HG03442 (cell line): Measurements from ENCODE around the gene PRELP.

ENCODE experiments used
- ATAC-seq: cut with Tn5 transposase; IDR thresholded peaks from one replicate; pipeline ENCODE4 v1.9.1; 2021; ENCODE audit warnings: mild to moderate bottlenecking, moderate library complexity; ENCODE audit not compliant: unreplicated experiment

PRELP gene

DNA sequence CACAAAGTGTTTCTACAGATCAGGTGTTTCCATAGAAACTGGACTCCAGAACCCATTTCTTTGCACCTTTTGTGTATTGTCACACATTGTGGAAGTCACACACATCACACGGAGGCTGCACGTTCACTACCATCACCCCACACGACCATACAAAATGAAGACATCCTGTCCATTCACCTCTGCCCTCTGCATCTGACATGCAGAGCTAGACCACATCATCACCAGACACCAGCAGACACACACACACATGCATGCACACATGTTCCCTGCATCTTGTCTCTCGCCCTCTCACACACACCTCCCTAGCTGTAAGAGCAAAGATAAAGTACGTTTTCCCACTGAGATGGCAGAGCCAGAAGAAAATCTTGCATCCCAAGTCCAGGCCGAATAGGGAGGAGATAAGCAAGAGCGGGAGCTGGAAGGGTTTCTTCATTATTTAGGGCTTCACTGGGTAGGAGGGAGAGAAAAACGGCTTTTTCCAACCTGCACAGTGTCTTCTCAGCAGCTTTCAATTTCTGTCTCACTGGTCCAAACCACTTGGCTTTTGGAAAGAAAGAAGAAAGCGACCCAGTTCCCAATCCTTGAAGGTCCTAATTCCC lies 709 bp downstream of the PRELP start:
- ATAC-seq = no peak

DNA sequence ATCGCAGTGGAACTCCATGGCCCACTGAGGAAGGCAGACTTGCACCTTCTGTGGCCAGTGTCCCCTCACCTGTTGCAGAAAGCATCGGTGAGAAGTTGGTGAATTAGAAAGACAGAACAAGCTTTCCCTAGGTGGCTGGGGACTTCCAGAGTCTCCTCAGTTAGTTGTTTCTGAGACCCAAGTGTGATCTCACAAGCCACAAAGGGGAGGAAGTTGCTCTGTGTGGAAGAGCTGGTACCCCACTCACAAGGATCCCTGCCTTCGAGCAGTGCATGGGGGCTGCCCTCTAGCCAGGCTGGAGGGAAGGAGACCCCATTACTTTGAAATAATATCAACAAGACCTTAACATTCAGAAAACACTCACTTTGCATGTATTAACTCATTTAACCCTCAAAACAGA lies 2.1 kb downstream of the PRELP start:
- ATAC-seq = no peak

DNA sequence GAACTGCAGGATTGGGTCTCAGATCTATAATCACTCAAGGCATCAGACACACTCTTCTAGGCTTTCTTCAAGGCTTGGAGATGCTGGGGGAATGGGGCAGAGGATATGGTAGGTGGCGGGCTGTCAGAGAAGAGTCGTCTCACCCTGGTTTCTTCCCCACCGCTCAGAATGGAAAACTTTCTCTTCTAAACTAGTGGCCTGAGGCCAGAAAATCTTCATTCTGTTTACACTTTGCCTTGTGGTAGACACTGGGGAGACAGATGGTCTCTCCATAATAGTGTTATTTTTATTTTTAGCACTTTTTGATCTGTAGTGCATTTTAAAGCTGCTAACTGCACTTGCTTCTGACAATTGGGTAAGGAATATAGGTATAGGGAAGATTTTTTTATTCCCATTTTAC lies 2.6 kb downstream of the PRELP start:
- no peak for ATAC-seq

DNA sequence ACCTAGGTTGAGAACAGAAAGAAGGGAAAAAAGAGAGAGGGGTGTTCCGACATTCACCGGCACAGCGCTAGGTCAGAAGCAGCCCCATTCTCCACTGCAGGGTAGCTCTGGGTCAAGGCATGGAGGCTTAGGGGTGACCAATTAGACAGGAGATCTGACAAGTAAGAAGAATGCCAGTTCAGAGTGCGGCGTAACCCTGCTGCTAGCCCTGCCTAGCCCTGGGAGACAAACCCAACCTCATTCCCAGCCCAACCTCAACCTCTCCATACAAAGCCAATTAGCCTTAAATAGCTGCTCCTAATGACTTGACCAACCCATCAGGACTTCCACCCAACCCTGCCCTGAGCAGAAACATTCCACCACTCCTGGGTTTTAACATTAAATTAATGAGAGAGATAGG lies 3.4 kb downstream of the PRELP start:
- no peak for ATAC-seq

DNA sequence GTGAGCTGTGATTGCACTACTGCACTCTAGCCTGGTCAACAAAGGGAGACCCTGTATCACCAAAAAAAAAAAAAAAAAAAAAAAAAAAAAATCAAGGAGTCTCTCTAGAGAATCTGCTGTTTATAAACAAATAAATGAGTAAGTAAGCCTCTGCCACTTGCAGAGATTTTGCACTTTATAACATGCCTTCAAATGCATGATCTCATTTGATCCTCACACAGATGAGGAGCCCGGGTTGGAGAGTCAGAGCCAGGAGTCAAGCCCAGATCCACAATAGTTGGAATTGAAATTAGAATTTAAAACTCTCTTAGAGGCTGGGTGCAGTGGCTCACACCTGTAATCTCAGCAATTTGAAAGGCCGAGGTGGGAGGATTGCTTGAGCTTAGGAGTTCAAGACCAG lies 4.0 kb downstream of the PRELP start:
- no peak for ATAC-seq

DNA sequence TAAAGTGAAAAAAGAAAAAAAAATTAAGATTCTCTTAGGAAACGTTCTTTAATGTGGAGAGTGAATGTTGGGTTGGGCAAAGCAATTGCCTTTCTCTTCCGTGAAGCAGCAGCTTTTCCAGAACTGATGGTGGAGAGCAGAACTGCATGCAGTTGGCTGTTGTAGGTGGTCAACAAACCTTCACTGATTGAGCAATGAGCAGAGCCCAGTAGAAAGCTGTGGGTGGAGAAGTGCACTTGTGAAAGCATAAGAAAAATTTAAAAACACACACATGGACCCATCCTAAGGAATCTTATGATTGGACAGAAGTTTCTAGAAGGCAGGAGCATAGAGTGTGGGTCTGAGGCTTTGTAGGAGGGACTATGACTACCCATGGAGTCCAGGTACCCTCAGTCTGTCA lies 4.5 kb downstream of the PRELP start:
- no peak for ATAC-seq

DNA sequence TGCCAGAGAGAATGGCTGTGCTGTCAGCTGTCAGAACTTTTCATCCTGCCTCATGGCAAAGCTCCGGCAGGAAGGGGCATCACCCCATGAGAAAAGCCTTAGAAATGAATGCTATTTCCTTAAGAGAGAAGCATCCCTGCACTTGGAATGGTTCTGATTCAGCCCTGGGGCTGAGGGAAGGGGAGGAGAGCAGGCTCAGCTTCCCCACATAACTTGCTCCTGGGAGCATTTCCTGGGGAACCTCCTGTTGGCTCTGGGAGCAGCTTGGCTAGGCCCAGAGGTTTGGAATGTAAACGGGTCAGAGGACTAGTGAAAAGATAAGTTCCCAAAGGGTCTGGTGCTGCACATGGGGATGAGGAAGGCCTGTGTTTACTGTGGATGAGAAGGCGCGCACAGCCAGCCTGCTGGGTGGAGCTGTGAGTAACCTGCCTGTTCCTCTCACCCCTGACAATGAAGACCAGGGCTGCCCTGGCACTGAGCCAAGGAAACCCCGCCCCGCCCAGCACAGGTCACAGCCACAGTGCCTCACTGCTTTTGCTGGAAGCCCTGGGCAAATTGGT lies 5.0 kb downstream of the PRELP start:
- no peak for ATAC-seq

DNA sequence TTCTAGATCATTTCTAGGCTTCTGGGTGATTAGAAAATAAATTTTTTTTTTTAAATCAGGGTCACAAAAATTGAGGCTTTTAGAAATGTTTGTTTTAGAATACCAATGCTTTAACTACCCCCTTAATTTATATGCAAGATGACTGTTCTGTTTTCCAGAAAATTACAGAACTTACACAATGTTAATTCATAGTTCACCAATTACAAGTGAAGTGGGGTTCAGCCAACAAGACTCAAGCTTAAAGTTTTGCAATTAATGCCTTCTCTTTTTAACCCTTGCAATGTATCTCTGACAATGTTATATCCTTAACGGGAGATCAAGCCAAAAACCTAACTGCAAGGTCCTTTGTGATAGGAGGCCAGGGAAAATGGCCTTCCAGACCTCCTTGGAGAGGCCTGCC lies 5.6 kb downstream of the PRELP start:
- no peak for ATAC-seq

DNA sequence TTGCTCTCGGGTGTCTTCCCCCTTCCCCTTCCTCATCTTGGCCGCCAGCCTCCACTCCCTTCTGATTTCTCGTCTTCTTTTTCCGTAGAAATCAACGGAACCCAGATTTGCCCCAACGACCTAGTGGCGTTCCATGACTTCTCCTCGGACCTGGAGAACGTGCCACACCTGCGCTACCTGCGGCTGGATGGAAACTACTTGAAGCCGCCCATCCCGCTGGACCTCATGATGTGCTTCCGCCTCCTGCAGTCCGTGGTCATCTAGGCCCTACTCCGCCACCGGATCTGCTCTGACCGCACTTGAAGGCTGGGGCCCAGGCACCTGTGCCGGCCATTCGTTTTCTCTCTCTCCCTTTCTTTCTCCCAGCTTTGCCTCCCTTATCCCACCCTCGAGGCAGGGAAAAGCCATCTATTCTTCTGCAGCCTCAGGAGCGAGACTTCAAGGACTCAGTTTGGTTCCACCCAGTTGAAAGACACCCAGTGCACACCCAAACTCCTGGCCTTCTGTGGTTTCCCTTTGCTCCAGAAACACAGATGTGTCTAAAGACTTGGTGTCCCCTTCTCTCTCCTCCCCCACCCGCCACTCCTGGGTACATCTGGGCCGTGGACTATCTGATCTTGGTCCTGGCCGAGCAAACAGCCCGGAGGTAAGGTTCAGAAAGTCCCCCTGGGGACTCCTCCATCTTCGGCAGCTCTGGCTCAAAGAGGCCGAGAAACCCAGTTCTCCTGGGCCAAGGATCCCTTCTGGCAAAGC lies 11.2 kb downstream of the PRELP start:
- ATAC-seq = no peak

DNA sequence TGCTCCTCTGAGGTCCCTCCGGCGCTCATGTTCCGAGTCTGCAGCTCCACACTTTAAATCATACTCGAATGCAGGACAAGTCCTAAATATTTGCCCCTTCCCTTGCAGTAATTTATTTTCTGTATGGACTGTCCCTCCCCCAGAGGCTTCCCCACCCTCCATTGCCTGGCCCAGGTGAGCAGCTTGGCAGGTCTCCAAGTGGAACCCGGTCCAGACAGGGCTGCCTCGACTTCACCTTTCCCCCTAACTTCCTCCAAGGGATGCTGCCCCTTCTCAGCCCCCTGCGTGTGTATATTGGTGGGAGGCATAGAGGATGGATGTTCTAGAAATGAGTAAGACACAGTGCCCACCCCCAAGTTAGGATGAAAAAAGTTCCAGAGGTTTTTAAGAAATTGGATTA lies 12.9 kb downstream of the PRELP start:
- ATAC-seq = no peak

DNA sequence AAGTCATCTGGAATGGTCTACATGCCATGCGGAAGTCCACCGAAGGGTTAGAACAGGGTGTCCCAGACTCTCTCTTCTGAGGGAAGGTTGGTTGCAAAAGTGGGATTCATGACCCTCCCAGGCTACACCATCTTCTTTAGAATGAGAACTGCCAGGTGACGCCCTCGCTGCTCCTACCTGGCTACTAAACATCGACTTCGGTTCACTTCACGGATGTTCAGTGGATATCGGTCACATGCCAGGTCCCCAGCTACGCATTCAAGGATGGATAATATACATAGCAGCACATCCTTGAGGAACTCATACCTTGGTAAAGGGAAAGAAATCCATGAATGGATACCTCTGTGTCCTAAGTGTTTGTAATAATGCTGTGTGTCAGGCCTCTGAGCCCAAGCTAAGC lies 15.0 kb downstream of the PRELP start:
- ATAC-seq = no peak

DNA sequence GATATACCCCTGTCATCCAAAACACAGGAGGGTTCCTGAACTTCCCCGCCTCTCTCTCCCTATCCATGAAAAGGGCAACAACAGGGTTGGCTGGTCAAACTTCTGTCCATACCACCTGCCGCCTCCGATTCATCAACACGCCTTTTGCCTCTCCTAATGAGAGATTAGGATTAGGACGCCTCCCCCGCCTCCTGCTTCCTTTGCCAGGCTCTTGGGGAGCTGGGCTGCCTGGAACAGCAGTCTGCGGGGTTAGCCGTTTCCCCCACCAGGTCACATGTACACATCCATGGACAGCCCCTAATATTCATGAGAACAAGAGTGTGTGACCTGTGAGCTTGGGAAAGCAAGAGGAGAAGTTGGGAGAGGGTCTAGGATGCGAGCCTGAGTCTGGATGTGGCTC lies 16.1 kb downstream of the PRELP start:
- no peak for ATAC-seq

DNA sequence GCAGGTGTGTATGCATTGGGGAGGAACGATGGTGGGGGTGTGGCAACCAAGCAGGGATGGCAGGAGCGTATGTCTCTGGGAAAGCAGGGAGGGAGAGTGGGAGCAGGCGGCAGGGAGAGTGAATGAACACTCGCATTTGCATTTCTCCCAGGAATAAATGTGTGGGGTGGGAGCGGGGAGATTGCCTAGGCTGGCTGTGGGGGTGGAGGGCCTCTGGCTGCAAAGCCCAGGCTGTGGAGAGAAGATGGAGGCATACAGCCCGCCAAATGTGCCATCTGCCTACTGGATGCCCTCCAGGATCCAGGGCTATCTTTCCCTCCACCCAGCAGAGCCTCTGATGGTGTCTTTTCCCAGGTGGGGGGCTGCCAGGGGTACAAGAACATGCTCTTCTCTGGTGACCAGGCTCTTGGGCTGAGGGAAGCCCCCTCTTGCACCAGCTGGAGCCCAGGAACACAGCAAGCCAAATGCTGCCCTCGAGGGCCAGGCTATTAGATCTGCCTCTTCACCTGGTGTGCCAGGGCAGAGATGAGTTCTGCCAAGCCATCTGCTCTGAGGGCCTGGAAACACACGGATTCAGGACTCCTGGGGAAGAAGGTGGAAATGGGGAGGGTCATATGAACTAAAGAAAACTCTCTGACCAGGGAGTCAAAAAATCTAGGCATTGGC lies 16.6 kb downstream of the PRELP start:
- no peak for ATAC-seq

DNA sequence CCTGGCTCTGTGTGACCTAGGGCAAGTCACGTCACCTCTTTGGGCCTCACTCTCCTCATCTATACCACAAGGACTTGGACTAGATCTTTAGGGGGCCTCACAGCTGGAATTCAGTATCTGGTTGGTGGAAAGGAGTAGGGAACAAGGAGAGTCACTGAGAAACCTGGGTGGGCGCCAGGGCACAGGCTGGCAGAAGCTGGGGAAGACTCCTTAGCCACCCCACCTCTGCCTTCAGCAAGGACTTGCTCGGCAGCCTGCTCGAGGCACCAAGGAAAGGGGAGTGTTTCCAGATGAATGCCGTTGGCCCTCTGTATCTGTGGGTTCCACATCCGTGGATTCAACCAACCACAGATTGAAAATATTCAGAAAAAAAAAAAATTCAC lies 17.1 kb downstream of the PRELP start:
- ATAC-seq = no peak

DNA sequence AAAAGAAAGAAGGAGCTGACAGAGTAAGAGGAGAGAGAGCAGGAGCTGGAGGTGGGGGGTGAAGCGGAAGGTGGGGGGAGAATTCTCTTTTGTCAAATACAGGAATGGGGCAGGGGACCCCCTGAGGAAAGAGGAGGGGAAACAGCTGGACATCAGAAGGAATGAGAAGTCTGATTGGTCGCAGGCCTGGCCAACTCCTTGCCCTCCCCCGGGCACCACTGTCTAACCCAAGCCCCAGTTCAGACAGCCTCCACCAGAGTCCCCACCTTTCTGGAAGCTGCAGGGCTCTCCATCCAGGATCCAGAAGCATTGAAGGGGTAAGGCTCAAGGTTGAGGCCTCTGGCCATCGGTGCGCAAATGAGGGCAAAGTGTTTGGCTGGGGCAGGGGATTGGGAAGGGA lies 18.3 kb downstream of the PRELP start, which contains the start of gene OPTC:
OPTC (plus strand) TSS at position 253 of the 400 bp plus-strand sequence. CDS start 1,853 bp downstream, outside the sequence.
- ATAC-seq = no peak

DNA sequence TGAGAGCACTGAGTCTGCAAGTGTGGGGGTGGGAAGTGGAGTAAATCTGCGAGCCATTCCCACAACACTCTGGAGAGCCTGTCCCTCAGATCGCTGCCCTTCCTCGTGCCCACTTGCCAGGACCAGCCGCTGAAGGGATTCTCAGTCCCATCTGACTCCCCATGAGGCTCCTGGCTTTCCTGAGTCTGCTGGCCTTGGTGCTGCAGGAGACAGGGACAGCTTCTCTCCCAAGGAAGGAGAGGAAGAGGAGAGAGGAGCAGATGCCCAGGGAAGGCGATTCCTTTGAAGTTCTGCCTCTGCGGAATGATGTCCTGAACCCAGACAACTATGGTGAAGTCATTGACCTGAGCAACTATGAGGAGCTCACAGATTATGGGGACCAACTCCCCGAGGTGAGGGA lies 20.2 kb downstream of the PRELP start:
- no peak for ATAC-seq

DNA sequence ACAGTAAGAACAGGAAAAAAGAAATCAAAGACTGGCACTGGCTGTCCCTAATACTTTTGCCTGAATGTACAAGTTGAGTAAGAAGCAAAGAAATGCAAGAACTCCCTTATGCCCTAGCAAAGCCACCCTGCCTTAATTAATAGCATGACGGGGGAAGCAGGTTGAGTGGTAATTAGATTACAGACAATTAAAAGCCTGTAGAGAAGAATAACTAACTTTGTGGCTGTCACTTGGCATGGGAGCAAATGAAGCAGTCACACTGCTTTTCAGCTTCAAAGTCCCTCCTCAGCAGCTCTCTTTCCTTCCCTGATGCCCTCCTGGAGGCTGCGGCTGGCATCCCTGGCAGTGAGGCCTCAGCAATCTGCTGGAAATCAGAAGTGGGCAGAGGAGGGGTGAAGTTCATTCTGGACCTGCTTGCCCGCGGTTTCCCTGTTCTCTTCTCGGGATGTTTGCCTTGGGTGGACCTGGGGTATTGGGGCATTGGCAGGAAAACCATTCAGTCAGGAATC lies 21.7 kb downstream of the PRELP start:
- no peak for ATAC-seq

DNA sequence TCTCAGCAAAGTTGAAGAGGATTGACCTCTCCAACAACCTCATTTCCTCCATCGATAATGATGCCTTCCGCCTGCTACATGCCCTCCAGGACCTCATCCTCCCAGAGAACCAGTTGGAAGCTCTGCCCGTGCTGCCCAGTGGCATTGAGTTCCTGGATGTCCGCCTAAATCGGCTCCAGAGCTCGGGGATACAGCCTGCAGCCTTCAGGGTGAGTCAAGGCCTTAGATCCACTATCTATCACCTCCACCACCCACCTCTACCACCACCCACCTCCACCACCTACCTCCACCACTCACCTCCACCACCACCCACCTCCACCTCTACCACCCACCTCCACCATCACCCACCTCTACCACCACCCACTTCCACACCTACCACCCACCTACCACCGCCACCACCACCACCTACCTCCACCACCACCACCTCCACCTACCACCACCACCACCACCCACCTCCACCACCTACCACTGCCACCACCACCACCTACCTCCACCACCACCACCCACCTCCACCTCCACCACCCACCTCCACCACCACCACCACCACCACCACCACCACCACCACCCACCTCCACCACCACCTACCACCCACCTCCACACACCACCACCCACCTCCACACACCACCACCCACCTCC lies 24.2 kb downstream of the PRELP start:
- ATAC-seq = no peak

DNA sequence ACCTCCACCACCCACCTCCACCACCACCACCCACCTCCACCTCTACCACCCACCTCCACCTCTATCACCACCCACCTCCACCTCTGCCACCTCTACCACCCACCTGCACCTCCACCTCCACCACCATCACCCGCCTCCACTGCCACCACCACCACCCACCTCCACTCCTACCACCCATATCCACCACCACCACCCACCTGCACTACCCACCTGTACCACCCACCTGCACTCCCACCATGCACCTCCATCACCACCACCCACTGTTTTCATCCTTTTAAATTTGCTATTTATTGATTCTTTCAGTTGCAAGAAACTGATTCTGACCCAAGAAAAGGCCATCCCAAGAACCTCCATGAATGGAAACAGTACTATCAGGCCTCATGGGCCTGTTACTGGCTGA lies 24.7 kb downstream of the PRELP start:
- no peak for ATAC-seq

DNA sequence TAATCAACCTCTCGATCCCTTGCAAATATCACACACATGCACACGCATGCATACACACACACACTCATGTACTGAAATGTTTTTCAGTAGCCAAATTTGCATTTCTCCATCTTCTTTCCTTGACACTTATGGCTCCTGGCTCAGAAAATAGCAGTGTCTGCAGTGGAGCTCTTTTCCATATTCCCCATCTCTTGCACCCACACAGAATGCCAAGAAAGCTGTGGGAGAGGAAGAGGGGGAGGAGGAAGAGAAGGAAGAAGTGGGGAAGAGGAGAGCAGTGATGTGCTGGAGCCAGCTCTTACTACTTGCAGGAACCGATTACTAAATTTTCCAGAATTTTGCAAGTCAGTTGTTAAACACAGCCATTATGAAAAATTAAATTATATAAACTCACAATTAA lies 28.2 kb downstream of the PRELP start:
- ATAC-seq = no peak
